Measurements from ENCODE around the gene LCK.
"Not testable (repeated sequence)": the region's sequence is repeated elsewhere in the genome, so short reads cannot be mapped to it uniquely, and the experiment has no call there.

Gene LCK

GRCh38 chr1:32274646-32275340, 23.7 kb downstream of the LCK start:
- no peak for DNase-seq

GRCh38 chr1:32275424-32275823, 24.4 kb downstream of the LCK start:
- DNase-seq = peak in 1 of 2 donors; percentile 21

DNA sequence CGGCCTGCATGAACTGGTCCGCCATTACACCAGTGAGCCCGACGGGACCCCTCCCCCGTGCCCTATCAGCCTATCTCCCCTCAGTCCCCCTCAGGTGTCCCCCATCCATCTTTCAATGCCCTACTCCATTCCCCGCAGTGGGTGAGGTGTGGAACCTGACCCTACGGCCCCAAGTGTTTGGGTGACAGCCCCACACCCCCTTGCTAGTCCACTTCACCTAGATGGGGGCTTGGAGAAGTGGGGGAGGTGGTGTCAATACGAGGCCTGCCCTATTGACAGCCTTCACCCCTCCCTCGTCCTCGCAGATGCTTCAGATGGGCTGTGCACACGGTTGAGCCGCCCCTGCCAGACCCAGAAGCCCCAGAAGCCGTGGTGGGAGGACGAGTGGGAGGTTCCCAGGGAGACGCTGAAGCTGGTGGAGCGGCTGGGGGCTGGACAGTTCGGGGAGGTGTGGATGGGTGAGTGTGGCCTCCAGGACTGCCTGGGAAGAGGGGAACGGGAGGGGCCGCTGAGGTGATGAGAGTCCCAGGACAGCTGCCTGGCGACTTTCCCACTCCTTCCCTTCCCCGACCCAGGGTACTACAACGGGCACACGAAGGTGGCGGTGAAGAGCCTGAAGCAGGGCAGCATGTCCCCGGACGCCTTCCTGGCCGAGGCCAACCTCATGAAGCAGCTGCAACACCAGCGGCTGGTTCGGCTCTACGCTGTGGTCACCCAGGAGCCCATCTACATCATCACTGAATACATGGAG, 25.1 kb downstream of the LCK start:
- no peak for DNase-seq

DNA sequence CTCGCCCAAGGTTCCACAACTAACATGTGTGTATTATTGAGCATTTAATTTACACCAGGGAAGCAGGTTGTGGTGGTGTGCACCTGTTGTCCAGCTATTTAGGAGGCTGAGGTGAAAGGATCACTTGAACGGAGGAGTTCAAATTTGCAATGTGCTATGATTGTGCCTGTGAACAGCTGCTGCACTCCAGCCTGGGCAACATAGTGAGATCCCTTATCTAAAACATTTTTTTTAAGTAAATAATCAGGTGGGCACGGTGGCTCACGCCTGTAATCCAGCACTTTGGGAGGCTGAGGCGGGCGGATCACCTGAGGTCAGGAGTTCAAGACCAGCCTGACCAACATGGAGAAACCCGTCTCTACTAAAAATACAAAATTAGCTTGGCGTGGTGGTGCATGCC, 33.7 kb downstream of the LCK start:
- not testable (repeated sequence) for DNase-seq

- no peak for DNase-seq
Observed at GRCh38 chr1:32285658-32286057, 34.6 kb downstream of the LCK start.

DNA sequence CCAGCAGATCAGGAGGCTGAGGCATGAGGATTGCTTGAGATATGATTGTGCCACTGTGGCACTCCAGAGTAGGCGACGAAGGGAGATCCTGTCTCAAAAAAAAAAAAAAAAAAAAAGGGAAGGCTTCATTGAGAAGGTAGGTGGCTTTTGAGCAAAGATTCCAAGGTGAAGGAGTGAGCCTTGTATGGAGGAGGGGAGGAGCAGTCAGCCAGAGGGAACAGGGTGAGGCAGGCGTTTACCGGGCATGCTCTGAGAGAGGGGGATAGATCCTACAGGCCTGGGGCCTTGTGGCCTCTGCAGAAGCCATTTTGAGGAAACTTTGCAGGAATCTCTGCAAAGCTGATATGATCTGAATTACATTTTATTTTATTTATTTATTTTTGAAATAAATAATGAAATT, 35.7 kb downstream of the LCK start:
- DNase-seq = no peak

- no peak for DNase-seq
Observed at GRCh38 chr1:32289256-32289655, 38.2 kb downstream of the LCK start.

- DNase-seq = peak; percentile 3 to 4
Observed at GRCh38 chr1:32291145-32291707, 40.2 kb downstream of the LCK start.

DNA sequence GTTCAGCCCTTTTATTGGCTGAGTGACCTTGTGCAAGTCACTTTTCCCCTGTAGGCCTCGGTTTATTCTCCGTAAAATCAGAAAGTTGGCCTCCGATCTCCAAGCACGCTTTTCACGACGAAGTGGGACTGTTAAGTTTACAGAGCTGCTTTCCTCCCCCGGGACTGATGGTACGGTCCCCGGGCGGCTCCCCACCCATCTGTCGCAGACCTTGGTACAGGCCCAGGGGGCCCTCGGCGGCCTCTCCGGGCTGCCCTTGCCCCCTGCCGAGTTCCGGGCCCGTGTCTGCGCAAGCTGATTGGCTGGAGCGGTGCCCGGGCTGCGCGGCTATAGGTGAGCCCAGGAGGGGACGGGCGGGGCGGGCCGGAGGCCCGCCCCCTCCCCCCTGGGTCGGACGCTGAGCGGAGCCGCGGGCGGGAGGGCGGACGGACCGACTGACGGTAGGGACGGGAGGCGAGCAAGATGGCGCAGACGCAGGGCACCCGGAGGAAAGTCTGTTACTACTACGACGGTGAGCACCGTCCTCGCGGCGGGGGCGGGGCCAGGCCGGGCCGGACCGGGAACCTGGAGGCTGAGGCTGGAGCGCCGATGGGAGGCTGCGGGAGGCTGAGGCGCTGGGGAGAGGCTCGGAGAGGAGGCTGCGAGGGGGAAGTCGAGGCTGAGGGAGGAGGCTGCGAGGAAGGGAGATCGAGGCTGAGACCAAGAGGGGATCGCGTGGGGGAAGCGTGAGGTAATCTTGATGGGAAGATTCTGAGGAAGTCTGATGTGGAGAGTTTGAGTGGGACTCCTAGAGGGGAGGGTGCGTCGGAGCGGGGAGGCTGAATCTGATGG, 40.9 kb downstream of the LCK start, which contains the start of gene HDAC1:
Gene HDAC1, plus strand, starts transcription at position 376 of the 831 bp plus-strand sequence. Its CDS starts 87 bp downstream, at position 463.
- peak; percentile 97 to 98 for DNase-seq

DNA sequence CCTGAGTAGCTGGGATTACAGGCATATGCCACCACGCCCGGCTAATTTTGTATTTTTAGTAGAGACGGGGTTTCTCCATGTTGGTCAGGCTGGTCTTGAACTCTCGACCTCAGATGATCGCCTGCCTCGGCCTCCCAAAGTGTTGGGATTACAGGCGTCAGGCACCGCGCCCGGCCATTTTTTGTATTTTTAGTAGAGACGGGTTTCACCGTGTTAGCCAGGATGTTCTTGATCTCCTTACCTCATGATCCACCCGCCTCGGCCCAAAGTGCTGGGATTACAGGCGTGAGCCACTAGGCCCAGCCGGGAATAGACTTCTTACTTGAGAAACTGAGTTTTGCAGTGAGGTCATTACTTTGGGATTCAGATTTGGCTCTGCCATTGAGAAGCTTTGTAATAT, 47.1 kb downstream of the LCK start:
- not testable (repeated sequence) for DNase-seq

- DNase-seq = no peak
Observed at GRCh38 chr1:32299327-32299726, 48.3 kb downstream of the LCK start.

GRCh38 chr1:32303358-32303757, 52.3 kb downstream of the LCK start:
- DNase-seq = no peak

- no peak for DNase-seq
Observed at GRCh38 chr1:32303997-32304622, 53.0 kb downstream of the LCK start.

GRCh38 chr1:32305310-32305709, 54.2 kb downstream of the LCK start:
- DNase-seq = no peak

GRCh38 chr1:32307324-32307723, 56.3 kb downstream of the LCK start:
- DNase-seq = no peak

DNA sequence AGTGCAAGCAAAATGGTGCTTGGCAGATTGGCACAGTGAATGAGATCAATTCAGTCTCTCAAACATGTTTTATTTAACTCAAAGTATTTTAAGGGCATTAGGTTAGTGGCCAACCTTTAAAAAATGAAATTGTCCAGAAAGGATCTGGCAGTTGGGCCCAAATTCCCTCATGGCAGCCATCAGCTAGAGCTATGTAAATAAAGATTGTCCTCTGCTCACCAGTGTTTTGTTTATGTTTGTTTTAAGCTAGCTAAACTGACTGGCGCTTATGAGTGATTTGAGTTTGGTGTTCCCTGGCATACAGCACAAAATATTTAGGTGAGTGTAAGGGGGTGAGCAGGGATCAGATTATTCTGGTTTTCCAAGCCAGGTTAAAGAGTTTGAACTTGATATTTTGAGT, 58.9 kb downstream of the LCK start:
- DNase-seq = no peak

DNA sequence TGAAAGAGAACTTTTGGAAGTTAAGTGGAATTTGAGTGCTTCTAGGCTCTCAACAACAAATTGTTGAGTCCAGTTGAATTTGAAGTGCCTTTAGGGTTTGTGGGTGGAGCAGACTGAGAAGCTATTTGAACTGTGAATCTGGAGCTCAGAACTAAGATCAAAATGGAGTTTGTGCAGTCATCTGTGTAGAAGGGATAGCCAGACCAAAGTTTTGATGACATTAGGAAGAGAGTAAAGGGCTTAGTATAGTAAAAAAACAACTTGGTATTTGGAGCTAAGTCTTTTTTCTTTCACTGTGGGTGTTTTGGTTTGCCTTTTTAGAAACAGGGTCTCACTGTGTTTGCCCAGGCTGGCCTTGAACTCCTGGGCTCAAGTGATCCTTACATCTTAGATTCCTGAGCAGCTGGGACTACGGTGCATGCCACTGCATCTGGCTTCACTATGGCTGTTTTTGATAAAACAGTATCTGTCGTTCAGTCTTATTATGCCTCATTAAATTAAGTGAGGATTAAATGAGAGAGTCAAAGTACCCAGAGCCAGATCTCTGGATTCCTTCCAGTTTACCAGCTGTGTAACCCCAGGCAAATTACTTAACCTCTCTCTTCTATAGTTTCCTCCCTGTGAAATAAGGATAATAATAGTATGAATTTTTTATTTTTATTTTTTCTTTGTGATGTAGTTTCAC, 60.8 kb downstream of the LCK start:
- DNase-seq = no peak

GRCh38 chr1:32316903-32317277, 65.8 kb downstream of the LCK start:
- no peak for DNase-seq

- DNase-seq = no peak
Observed at GRCh38 chr1:32318127-32318869, 67.2 kb downstream of the LCK start.

GRCh38 chr1:32321712-32322291, 70.7 kb downstream of the LCK start:
- DNase-seq = no peak

DNA sequence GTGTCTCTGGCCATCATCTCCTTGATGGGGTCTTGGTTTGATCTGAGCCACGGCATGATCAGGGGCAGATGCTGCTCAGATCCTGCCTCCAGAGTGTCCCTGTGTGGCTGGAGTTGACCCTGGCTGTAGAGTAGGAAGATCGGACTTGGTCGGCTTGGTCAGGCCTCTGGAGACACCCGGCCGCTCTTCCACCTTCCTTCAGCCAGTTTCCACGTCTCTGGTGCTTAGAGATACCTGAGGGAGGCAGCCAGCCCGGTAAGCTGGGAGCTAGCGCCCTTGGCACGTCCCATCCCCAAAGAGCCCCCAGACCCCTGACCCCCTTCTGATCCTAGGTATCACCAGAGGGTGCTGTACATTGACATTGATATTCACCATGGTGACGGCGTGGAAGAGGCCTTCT, 76.1 kb downstream of the LCK start:
- DNase-seq = no peak

Measured in inflammatory macrophage (primary cell).